K562 (cell line): ENCODE results near the gene IFITM2. TPM values are rescaled to one million over a fixed set of nuclear protein-coding genes. Genes with fewer than 3 reads are reported as not detected.

Experiments used
- CBFA2T3 ChIP-seq: fragments of 450-650 bp; IDR thresholded peaks from 2 replicates; pipeline ENCODE4 v1.6.1; 2017
- CXXC5 ChIP-seq: fragments of 250-450 bp; sonication (Bioruptor Pico); IDR thresholded peaks from 2 replicates; pipeline ENCODE4 v1.8.0; 2022; ENCODE audit warnings: inconsistent platforms, mild to moderate bottlenecking, moderate library complexity
- ESRRA ChIP-seq: fragments of 450-650 bp; IDR thresholded peaks from 2 replicates; pipeline ENCODE4 v1.6.1; 2014; ENCODE audit warnings: low read depth, mild to moderate bottlenecking, moderate library complexity, borderline replicate concordance
- FOSL1 ChIP-seq: fragments of 200-800 bp; sonication (Bioruptor generic); conservative IDR thresholded peaks from 2 replicates; pipeline ENCODE4 v1.6.1; 2016; ENCODE audit warnings: missing genetic modification characterization, missing compliant biosample characterization
- HNRNPL ChIP-seq: fragments of 200-400 bp; formaldehyde crosslinking; IDR thresholded peaks from 2 replicates; pipeline ENCODE4 v1.6.1; 2017; ENCODE audit warnings: low read depth, mild to moderate bottlenecking, low read length
- JUND ChIP-seq, 2 experiments: IDR thresholded peaks; 2 replicates in 1 of 2; 3 replicates in 1 of 2; pipeline ENCODE4 v1.6.1; 2011; ENCODE audit warnings: borderline replicate concordance in 2 of 2, low read depth in 2 of 2, low read length in 2 of 2, improper control_type of control experiment in 1 of 2, missing biosample characterization in 1 of 2, missing genetic modification characterization in 1 of 2, missing genetic modification reagents in 1 of 2
- MTA3 ChIP-seq: fragments of 450-650 bp; formaldehyde crosslinking; IDR thresholded peaks from 2 replicates; pipeline ENCODE4 v1.6.1; 2017; ENCODE audit warnings: mild to moderate bottlenecking, borderline replicate concordance
- ZBTB7A ChIP-seq: IDR thresholded peaks from 2 replicates; pipeline ENCODE4 v1.6.1; 2011; ENCODE audit warnings: low read depth, mild to moderate bottlenecking, low read length, moderate library complexity, borderline replicate concordance; ENCODE audit not compliant: control insufficient read depth
- ZNF143 ChIP-seq: sonication (generic); formaldehyde crosslinking; IDR thresholded peaks from 2 replicates; pipeline ENCODE4 v1.9.0; 2022; ENCODE audit warnings: mild to moderate bottlenecking, missing genetic modification reagents
- ZNF24 ChIP-seq: fragments of 450-650 bp; IDR thresholded peaks from 2 replicates; pipeline ENCODE4 v1.6.1; 2016
- ZNF354B ChIP-seq: fragments of 250-450 bp; sonication (Bioruptor Pico); IDR thresholded peaks from 2 replicates; pipeline ENCODE4 v1.4.0; 2020
- ZNF41 ChIP-seq: fragments of 250-450 bp; sonication (Bioruptor Pico); conservative IDR thresholded peaks from 2 replicates; pipeline ENCODE4 v1.4.0; 2020; ENCODE audit warnings: mild to moderate bottlenecking
- polyA plus RNA-seq, 8 experiments: library from polyadenylated mRNA; depleted of rRNA in 4 of 8; stranded (reverse) in 5 of 8; unstranded in 3 of 8; fragments of >200 nt; fragmentation: Nextera tagmentation in 2 of 8; fragmentation: Illumina TruSeq in 1 of 8; extraction: Ambion mirVana in 2 of 8; extraction: Trizol in 1 of 8; gene quantifications; 2 replicates each; pipeline versions ENCODE4 v1.2.1 to v1.2.3, GENCODE V29; 2011 to 2014; ENCODE audit warnings: inconsistent platforms in 1 of 8, missing spikeins in 1 of 8
- total RNA-seq, 7 experiments: library from RNA; depleted of rRNA in 6 of 7; stranded (reverse); fragments of >200 nt in 6 of 7; fragmentation: Illumina TruSeq in 2 of 7; extraction: Trizol in 2 of 7; gene quantifications; 2 replicates each; pipeline versions ENCODE4 v1.2.1 to v1.2.3, GENCODE V29; 2011 to 2021; ENCODE audit warnings: low replicate concordance in 1 of 7
- TF ChIP-seq, protein P1 (sequence below): fragments of 200-600 bp; sonication (generic); IDR thresholded peaks from one replicate; pipeline ENCODE4 v1.6.1; 2012; ENCODE audit warnings: mild to moderate bottlenecking, low read depth, low read length, inconsistent platforms
- TF ChIP-seq, protein P2 (sequence below): fragments of 450-650 bp; IDR thresholded peaks from 2 replicates; pipeline ENCODE4 v1.6.1; 2017; ENCODE audit warnings: antibody characterized with exemption

Gene IFITM2
- total and polyA plus RNA-seq, 9 of the 15 experiments (the other 6 are each of a cell fraction or from before 2014, with no cell fraction given) = 52.8 to 4,872 (median 356) TPM

DNA sequence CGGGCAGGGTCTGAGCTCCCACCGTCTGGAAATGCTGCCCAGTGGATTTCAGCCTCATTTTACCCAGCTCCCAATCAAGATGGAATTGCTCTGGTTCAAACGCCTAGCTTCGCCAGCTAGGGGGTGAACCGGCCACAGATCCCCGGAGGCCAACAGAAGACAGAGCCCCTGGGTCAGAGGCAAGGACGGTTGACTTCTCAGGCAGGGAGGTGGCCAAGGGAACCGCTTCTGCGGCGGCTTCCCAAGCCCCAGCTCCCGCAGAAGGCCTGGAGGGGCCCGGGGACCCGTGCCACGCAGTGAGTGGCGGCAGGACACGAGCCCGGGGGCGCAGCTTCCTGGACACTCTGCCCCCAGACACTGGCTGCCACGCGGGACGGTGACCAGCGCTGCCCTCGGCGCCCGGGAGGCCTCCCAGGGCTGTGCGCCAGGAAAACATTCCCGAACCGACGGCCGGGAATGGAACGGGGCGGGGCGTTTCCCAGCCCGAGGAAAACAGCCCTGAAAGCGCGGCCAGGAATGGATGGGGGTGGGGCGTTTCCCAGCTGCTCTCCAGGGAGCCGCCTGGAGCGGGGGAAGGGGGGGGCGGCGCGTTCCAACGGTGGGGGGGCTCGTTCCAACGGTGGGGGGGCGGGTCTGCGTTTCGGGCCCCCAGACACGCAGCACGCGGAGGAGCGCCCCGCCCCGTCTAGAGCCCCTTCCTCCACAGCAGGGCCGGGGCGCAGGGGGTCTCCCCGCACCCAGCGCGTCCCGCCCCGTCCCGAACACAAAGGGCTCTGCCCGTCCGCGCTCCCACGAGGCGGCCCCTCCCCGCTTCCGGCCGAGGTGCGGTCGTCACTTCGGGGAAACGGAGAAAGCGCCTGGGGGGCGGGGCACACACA, 48.2 kb downstream of the IFITM2 start (continued):
- TF ChIP-seq, protein P1, sequence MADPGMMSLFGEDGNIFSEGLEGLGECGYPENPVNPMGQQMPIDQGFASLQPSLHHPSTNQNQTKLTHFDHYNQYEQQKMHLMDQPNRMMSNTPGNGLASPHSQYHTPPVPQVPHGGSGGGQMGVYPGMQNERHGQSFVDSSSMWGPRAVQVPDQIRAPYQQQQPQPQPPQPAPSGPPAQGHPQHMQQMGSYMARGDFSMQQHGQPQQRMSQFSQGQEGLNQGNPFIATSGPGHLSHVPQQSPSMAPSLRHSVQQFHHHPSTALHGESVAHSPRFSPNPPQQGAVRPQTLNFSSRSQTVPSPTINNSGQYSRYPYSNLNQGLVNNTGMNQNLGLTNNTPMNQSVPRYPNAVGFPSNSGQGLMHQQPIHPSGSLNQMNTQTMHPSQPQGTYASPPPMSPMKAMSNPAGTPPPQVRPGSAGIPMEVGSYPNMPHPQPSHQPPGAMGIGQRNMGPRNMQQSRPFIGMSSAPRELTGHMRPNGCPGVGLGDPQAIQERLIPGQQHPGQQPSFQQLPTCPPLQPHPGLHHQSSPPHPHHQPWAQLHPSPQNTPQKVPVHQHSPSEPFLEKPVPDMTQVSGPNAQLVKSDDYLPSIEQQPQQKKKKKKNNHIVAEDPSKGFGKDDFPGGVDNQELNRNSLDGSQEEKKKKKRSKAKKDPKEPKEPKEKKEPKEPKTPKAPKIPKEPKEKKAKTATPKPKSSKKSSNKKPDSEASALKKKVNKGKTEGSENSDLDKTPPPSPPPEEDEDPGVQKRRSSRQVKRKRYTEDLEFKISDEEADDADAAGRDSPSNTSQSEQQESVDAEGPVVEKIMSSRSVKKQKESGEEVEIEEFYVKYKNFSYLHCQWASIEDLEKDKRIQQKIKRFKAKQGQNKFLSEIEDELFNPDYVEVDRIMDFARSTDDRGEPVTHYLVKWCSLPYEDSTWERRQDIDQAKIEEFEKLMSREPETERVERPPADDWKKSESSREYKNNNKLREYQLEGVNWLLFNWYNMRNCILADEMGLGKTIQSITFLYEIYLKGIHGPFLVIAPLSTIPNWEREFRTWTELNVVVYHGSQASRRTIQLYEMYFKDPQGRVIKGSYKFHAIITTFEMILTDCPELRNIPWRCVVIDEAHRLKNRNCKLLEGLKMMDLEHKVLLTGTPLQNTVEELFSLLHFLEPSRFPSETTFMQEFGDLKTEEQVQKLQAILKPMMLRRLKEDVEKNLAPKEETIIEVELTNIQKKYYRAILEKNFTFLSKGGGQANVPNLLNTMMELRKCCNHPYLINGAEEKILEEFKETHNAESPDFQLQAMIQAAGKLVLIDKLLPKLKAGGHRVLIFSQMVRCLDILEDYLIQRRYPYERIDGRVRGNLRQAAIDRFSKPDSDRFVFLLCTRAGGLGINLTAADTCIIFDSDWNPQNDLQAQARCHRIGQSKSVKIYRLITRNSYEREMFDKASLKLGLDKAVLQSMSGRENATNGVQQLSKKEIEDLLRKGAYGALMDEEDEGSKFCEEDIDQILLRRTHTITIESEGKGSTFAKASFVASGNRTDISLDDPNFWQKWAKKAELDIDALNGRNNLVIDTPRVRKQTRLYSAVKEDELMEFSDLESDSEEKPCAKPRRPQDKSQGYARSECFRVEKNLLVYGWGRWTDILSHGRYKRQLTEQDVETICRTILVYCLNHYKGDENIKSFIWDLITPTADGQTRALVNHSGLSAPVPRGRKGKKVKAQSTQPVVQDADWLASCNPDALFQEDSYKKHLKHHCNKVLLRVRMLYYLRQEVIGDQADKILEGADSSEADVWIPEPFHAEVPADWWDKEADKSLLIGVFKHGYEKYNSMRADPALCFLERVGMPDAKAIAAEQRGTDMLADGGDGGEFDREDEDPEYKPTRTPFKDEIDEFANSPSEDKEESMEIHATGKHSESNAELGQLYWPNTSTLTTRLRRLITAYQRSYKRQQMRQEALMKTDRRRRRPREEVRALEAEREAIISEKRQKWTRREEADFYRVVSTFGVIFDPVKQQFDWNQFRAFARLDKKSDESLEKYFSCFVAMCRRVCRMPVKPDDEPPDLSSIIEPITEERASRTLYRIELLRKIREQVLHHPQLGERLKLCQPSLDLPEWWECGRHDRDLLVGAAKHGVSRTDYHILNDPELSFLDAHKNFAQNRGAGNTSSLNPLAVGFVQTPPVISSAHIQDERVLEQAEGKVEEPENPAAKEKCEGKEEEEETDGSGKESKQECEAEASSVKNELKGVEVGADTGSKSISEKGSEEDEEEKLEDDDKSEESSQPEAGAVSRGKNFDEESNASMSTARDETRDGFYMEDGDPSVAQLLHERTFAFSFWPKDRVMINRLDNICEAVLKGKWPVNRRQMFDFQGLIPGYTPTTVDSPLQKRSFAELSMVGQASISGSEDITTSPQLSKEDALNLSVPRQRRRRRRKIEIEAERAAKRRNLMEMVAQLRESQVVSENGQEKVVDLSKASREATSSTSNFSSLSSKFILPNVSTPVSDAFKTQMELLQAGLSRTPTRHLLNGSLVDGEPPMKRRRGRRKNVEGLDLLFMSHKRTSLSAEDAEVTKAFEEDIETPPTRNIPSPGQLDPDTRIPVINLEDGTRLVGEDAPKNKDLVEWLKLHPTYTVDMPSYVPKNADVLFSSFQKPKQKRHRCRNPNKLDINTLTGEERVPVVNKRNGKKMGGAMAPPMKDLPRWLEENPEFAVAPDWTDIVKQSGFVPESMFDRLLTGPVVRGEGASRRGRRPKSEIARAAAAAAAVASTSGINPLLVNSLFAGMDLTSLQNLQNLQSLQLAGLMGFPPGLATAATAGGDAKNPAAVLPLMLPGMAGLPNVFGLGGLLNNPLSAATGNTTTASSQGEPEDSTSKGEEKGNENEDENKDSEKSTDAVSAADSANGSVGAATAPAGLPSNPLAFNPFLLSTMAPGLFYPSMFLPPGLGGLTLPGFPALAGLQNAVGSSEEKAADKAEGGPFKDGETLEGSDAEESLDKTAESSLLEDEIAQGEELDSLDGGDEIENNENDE = no peak
- no peak for TF ChIP-seq ESRRA
- no peak for TF ChIP-seq ZNF24
- TF ChIP-seq, protein P2, sequence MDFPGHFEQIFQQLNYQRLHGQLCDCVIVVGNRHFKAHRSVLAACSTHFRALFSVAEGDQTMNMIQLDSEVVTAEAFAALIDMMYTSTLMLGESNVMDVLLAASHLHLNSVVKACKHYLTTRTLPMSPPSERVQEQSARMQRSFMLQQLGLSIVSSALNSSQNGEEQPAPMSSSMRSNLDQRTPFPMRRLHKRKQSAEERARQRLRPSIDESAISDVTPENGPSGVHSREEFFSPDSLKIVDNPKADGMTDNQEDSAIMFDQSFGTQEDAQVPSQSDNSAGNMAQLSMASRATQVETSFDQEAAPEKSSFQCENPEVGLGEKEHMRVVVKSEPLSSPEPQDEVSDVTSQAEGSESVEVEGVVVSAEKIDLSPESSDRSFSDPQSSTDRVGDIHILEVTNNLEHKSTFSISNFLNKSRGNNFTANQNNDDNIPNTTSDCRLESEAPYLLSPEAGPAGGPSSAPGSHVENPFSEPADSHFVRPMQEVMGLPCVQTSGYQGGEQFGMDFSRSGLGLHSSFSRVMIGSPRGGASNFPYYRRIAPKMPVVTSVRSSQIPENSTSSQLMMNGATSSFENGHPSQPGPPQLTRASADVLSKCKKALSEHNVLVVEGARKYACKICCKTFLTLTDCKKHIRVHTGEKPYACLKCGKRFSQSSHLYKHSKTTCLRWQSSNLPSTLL = no peak
- TF ChIP-seq JUND (IDR thresholded peaks at IDR 0.05; ENCODE audit: borderline replicate concordance, low read depth, low read length) = no peak
- no peak; the same call in 2 of the 3 replicates for TF ChIP-seq JUND (tag; IDR thresholded peaks at IDR 0.05; ENCODE audit: borderline replicate concordance, low read depth, low read length)
- no peak for TF ChIP-seq ZNF143 (CRISPR knock-in tag)
- peak; percentile 89 for TF ChIP-seq ZBTB7A
- TF ChIP-seq CBFA2T3 = no peak
- TF ChIP-seq FOSL1 (tag) = no peak
- TF ChIP-seq ZNF41 (CRISPR knock-in tag) = peak; percentile 82
- TF ChIP-seq MTA3 = peak; percentile 84
- TF ChIP-seq ZNF354B (CRISPR knock-in tag) = peak; percentile 44; the same call in 1 of the 2 replicates
- peak; percentile 80; the same call in 1 of the 2 replicates for TF ChIP-seq HNRNPL
- peak; percentile 88 for TF ChIP-seq CXXC5
